GM12878 (cell line): ENCODE measurements around the gene CMTM2. TPM values are rescaled to one million over a fixed set of nuclear protein-coding genes. Genes with fewer than 3 reads are reported as not detected.

Experiments used
- ATAC-seq: fragments of 200-7000 bp; cut with Tn5 transposase; 3 replicates; pipeline ENCODE4 v1.9.1; 2020; ENCODE audit warnings: mild to moderate bottlenecking, moderate library complexity
- BruUV-seq: library from RNA; stranded (reverse); fragments of 400-500 nt; replicated peaks from 2 replicates; lab custom pipeline; 2021; lab: Mats Ljungman, UMichigan
- CTCF ChIA-PET: fragments of 300-600 bp; sonication (Branson Sonifier 250); formaldehyde crosslinking; extraction: SDS; loops from one replicate; lab custom pipeline; 2021; ENCODE audit warnings: inconsistent platforms; lab: Yijun Ruan, JAX
- POLR2A ChIA-PET: fragments of 350-600 bp; formaldehyde crosslinking; extraction: SDS; loops from one replicate; lab custom pipeline; 2021; ENCODE audit warnings: inconsistent platforms; lab: Charles Lee
- RAD21 ChIA-PET: fragments of 300-600 bp; sonication (Branson Sonifier 250); formaldehyde crosslinking; loops from one replicate; lab custom pipeline; 2023; ENCODE audit warnings: antibody characterized with exemption; ENCODE audit not compliant: unreplicated experiment; lab: Charles Lee
- SMC1A ChIA-PET: fragments of 300-600 bp; sonication (Branson Sonifier 250); formaldehyde crosslinking; loops from one replicate; lab custom pipeline; 2023; ENCODE audit not compliant: unreplicated experiment, uncharacterized antibody; lab: Charles Lee
- DNase-seq: peaks from one replicate; pipeline ENCODE4 v3.0.0-alpha.2; 2011; ENCODE audit warnings: low read depth, low spot score
- FAIRE-seq: peaks from 3 replicates; lab custom pipeline; 2011; peaks lifted over from hg19 to GRCh38; lab: Jason Lieb, UNC
- H2AFZ ChIP-seq: 2 replicates; pipeline ENCODE4 v1.6.0; 2011; ENCODE audit warnings: low read depth, low read length, control low read depth; ENCODE audit not compliant: control insufficient read depth
- H3K27ac ChIP-seq: 2 replicates; pipeline ENCODE4 v1.5.1; 2011; ENCODE audit warnings: control low read depth; ENCODE audit not compliant: control insufficient read depth, insufficient read depth
- H3K27me3 ChIP-seq, 2 experiments: replicated peaks in 1 of 2; 2 replicates each; pipeline versions ENCODE4 v1.6.0 to v1.6.1; 2011; ENCODE audit warnings: low read length in 1 of 2; ENCODE audit not compliant: control insufficient read depth in 2 of 2, insufficient read depth in 2 of 2
- H3K36me3 ChIP-seq, 2 experiments: 2 replicates each; pipeline ENCODE4 v1.5.1; 2011; ENCODE audit warnings: low read length in 1 of 2; ENCODE audit not compliant: control insufficient read depth in 2 of 2, insufficient read depth in 2 of 2
- H3K4me1 ChIP-seq: 2 replicates; pipeline ENCODE4 v1.6.1; 2011; ENCODE audit warnings: mild to moderate bottlenecking, low read length, moderate library complexity, mixed read lengths; ENCODE audit not compliant: control insufficient read depth, insufficient read depth
- H3K4me2 ChIP-seq: 2 replicates; pipeline ENCODE4 v1.6.0; 2011; ENCODE audit warnings: control low read depth; ENCODE audit not compliant: control insufficient read depth, insufficient read depth
- H3K4me3 ChIP-seq: fragments of 200-600 bp; sonication (generic); 2 replicates; pipeline ENCODE4 v1.5.1; 2016
- H3K79me2 ChIP-seq: 2 replicates; pipeline ENCODE4 v1.6.0; 2011; ENCODE audit warnings: low read length; ENCODE audit not compliant: control insufficient read depth, insufficient read depth
- H3K9ac ChIP-seq: 2 replicates; pipeline ENCODE4 v1.8.0; 2011; ENCODE audit warnings: low read length, control low read depth, mixed read lengths; ENCODE audit not compliant: control insufficient read depth, insufficient read depth
- H3K9me3 ChIP-seq: replicated peaks from 3 replicates; pipeline ENCODE4 v1.5.1; 2011; ENCODE audit warnings: mild to moderate bottlenecking, low read length; ENCODE audit not compliant: control insufficient read depth, insufficient read depth
- H4K20me1 ChIP-seq: 2 replicates; pipeline ENCODE4 v1.6.0; 2011; ENCODE audit not compliant: control insufficient read depth, insufficient read depth
- EED ChIP-seq: sonication (generic); IDR thresholded peaks from 2 replicates; pipeline ENCODE4 v1.6.1; 2016; ENCODE audit warnings: antibody characterized with exemption, low read depth
- EGR1 ChIP-seq, 2 experiments: IDR thresholded peaks; 1 replicate in 1 of 2; 2 replicates in 1 of 2; pipeline ENCODE4 v1.6.1; 2011 to 2012; ENCODE audit warnings: low read depth in 2 of 2, low read length in 2 of 2, borderline replicate concordance in 1 of 2, mild to moderate bottlenecking in 1 of 2, moderate library complexity in 1 of 2
- ESRRA ChIP-seq: IDR thresholded peaks from 2 replicates; pipeline ENCODE4 v1.6.1; 2012; ENCODE audit warnings: mild to moderate bottlenecking, low read length, improper control_type of control experiment
- GABPA ChIP-seq: IDR thresholded peaks from 2 replicates; pipeline ENCODE4 v1.6.1; 2014; ENCODE audit warnings: antibody characterized with exemption, low read depth, mild to moderate bottlenecking, inconsistent platforms
- HCFC1 ChIP-seq: fragments of 150-350 bp; IDR thresholded peaks from 2 replicates; pipeline ENCODE4 v1.6.1; 2014; ENCODE audit warnings: low read length
- HDAC6 ChIP-seq: fragments of 200-600 bp; sonication (generic); IDR thresholded peaks from one replicate; pipeline ENCODE4 v1.8.0; 2017; ENCODE audit warnings: antibody characterized with exemption; ENCODE audit not compliant: unreplicated experiment
- MYB ChIP-seq: fragments of 150-350 bp; IDR thresholded peaks from 2 replicates; pipeline ENCODE4 v1.6.1; 2014; ENCODE audit warnings: mild to moderate bottlenecking, low read depth, low read length, borderline replicate concordance
- NFIC ChIP-seq: IDR thresholded peaks from 2 replicates; pipeline ENCODE4 v1.6.1; 2012; ENCODE audit warnings: low read depth, mild to moderate bottlenecking, inconsistent platforms, low read length, moderate library complexity
- NR2C2 ChIP-seq: IDR thresholded peaks from 2 replicates; pipeline ENCODE4 v1.6.1; 2011; ENCODE audit warnings: borderline replicate concordance, low read depth; ENCODE audit not compliant: control insufficient read depth, insufficient read length
- RFX5 ChIP-seq: IDR thresholded peaks from 2 replicates; pipeline ENCODE4 v1.6.1; 2011; ENCODE audit warnings: low read depth, low read length, improper control_type of control experiment
- SMAD1 ChIP-seq: fragments of 450-650 bp; IDR thresholded peaks from 2 replicates; pipeline ENCODE4 v1.6.1; 2018; ENCODE audit warnings: mild to moderate bottlenecking, low read depth; ENCODE audit not compliant: partially characterized antibody
- SMARCA5 ChIP-seq: fragments of 450-650 bp; IDR thresholded peaks from 2 replicates; pipeline ENCODE4 v1.6.1; 2017; ENCODE audit warnings: mild to moderate bottlenecking
- TCF12 ChIP-seq: IDR thresholded peaks from 2 replicates; pipeline ENCODE4 v1.6.1; 2011; ENCODE audit warnings: low read depth, mild to moderate bottlenecking, low read length
- TCF3 ChIP-seq: IDR thresholded peaks from 2 replicates; pipeline ENCODE4 v1.6.1; 2012; ENCODE audit warnings: low read depth, mild to moderate bottlenecking, low read length, borderline replicate concordance; ENCODE audit not compliant: insufficient read depth
- WRNIP1 ChIP-seq: IDR thresholded peaks from 2 replicates; pipeline ENCODE4 v1.6.1; 2011; ENCODE audit warnings: low read depth, low read length, improper control_type of control experiment, borderline replicate concordance
- YY1 ChIP-seq: IDR thresholded peaks from 2 replicates; pipeline ENCODE4 v1.6.1; 2011; ENCODE audit warnings: low read depth, mild to moderate bottlenecking, low read length
- ZNF217 ChIP-seq: fragments of 450-650 bp; IDR thresholded peaks from 2 replicates; pipeline ENCODE4 v1.6.1; 2017; ENCODE audit warnings: antibody characterized with exemption, mild to moderate bottlenecking
- WGBS: methylation state at CpG from one replicate; pipeline ENCODE4 v1.1.6; 2016; ENCODE audit warnings: low lambda C conversion rate; ENCODE audit not compliant: insufficient replicate concordance, insufficient coverage; ENCODE audit errors: missing lambda C conversion rate; 5-methylcytosine and 5-hydroxymethylcytosine counted together
- in situ Hi-C: fragments of 300-500 bp; cut with MboI; formaldehyde crosslinking; loops from 9 replicates; pipeline ENCODE4 v1.14.3; 2018; ENCODE audit warnings: mixed read lengths
- intact Hi-C: fragments of 100-400 bp; cut with micrococcal nuclease; formaldehyde crosslinking; loops from one replicate; pipeline ENCODE4 v1.14.2; 2022; ENCODE audit not compliant: unreplicated experiment
- polyA plus RNA-seq, 11 experiments: library from polyadenylated mRNA; depleted of rRNA in 4 of 11; unstranded in 6 of 11; stranded (reverse) in 5 of 11; fragments of >200 nt; fragmentation: Nextera tagmentation in 4 of 11; fragmentation: Illumina TruSeq in 1 of 11; extraction: Ambion mirVana in 4 of 11; extraction: Trizol in 1 of 11; gene quantifications; 1 replicate in 1 of 11; 2 replicates in 10 of 11; pipeline versions ENCODE4 v1.2.1 to v1.2.3, GENCODE V29; 2011 to 2016; ENCODE audit warnings: inconsistent platforms in 2 of 11, missing spikeins in 2 of 11, low read depth in 1 of 11
- total RNA-seq, 4 experiments: library from RNA; depleted of rRNA in 3 of 4; stranded (reverse); fragments of >200 nt in 3 of 4; fragmentation: Illumina TruSeq in 1 of 4; extraction: Trizol in 1 of 4; gene quantifications; 2 replicates each; pipeline versions ENCODE4 v1.2.1 to v1.2.3, GENCODE V29; 2013 to 2021
- TF ChIP-seq, protein P1 (sequence below): fragments of 450-650 bp; formaldehyde crosslinking; IDR thresholded peaks from 2 replicates; pipeline ENCODE4 v1.4.0; 2022; ENCODE audit warnings: mild to moderate bottlenecking, moderate library complexity

The CMTM2 gene
- total and polyA plus RNA-seq, 10 of the 15 experiments (the other 5 are each of a cell fraction or from before 2014, with no cell fraction given): 0.26 to 0.34 TPM; not detected in 8

DNA sequence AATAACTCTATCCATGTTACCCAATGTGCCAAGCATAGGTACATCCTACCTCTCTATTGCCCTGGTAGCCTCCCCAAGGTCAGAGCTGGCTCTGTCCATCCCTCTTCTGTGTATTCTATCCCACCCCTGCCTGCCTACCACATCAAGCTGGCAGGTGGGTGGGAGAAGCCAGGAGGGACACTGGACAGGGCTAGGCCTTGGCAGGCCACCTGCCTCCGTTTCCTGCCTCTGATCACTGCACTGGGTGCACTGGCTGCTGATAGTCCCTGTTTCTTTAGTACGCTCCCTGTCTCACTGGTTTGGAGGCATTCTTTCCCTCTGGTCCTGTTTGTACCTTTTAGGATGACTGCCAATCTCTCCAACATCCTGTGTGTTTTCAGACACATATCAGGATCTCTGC, 42.0 kb upstream of the CMTM2 start:
- in situ Hi-C loops: loop anchor here (25.0 kb wide), 1 partner anchor 500 kb away; the partner anchor contains the start of gene CBFB
- ATAC-seq (no peak), DNase-seq (no peak), FAIRE-seq (no peak)
- Histone ChIP-seq H3K36me3 (no peaks in the 10 kb centered on the region), H3K79me2 (no peaks in the 10 kb centered on the region), H3K27me3 (peaks cover 0 to 3% of the 10 kb centered on the region in 2 experiments; a peak in 2 of 4 replicates), H3K9ac (no peak overlapping the region), H3K27ac (no peak overlapping the region), H3K4me3 (no peak overlapping the region), H3K4me1 (peaks cover 9% of the 10 kb centered on the region), H2AFZ (no peak overlapping the region), H3K9me3 (no peaks in the 10 kb centered on the region), H4K20me1 (no peaks in the 10 kb centered on the region), H3K4me2 (no peak overlapping the region)
- intact Hi-C loops: no loop called here
- SMC1A ChIA-PET: no interaction called here
- TF ChIP-seq WRNIP1: no peak
- TF ChIP-seq, protein P1, sequence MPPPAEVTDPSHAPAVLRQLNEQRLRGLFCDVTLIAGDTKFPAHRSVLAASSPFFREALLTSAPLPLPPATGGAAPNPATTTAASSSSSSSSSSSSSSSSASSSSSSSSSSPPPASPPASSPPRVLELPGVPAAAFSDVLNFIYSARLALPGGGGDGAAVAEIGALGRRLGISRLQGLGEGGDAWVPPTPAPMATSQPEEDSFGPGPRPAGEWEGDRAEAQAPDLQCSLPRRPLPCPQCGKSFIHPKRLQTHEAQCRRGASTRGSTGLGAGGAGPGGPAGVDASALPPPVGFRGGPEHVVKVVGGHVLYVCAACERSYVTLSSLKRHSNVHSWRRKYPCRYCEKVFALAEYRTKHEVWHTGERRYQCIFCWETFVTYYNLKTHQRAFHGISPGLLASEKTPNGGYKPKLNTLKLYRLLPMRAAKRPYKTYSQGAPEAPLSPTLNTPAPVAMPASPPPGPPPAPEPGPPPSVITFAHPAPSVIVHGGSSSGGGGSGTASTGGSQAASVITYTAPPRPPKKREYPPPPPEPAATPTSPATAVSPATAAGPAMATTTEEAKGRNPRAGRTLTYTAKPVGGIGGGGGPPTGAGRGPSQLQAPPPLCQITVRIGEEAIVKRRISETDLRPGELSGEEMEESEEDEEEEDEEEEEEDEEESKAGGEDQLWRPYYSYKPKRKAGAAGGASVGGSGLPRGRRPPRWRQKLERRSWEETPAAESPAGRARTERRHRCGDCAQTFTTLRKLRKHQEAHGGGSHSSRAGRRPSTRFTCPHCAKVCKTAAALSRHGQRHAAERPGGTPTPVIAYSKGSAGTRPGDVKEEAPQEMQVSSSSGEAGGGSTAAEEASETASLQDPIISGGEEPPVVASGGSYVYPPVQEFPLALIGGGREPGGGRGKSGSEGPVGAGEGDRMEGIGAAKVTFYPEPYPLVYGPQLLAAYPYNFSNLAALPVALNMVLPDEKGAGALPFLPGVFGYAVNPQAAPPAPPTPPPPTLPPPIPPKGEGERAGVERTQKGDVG (CRISPR knock-in tag): no peak
- TF ChIP-seq HCFC1: no peak
- TF ChIP-seq EED: no peak
- no peak for TF ChIP-seq NFIC
- no peak for TF ChIP-seq EGR1 (IDR thresholded peaks at IDR 0.05; ENCODE audit: borderline replicate concordance in 1 of 2, low read depth in 2 of 2, low read length in 2 of 2)
- TF ChIP-seq SMAD1: no peak
- TF ChIP-seq ZNF217: no peak
- TF ChIP-seq RFX5: no peak
- no peak for TF ChIP-seq TCF12
- no peak for TF ChIP-seq GABPA
- TF ChIP-seq YY1: no peak
- no peak for TF ChIP-seq SMARCA5
- no peak for TF ChIP-seq TCF3
- no peak for TF ChIP-seq ESRRA
- no peak for TF ChIP-seq NR2C2
- TF ChIP-seq MYB: no peak
- TF ChIP-seq HDAC6: no peak
- CTCF ChIA-PET: interaction anchor here (1.1 to 1.4 kb wide), 2 partner anchors 25 to 71 kb away, joined by 3 read pairs; no protein-coding TSS in a partner anchor
- RAD21 ChIA-PET: no interaction called here
- POLR2A ChIA-PET: no interaction called here
- WGBS: 52% methylated on average over 2 of the region's 2 CpGs
- BruUV-seq: no TSS peak
